Left renal cortex interstitium (tissue), 4 donors: ENCODE results near the gene AGTRAP. TPM values are rescaled to one million over a fixed set of nuclear protein-coding genes. Genes with fewer than 3 reads are reported as not detected.

Source experiments
- DNase-seq, 4 donors: peaks; one replicate each; pipeline ENCODE4 v3.0.0-alpha.2; 2013; ENCODE audit warnings: low read depth in 4 of 4, low spot score in 2 of 4, missing footprints in 1 of 4
- polyA plus RNA-seq, 4 donors: library from polyadenylated mRNA; unstranded; fragments of 120-200 nt; gene quantifications; one replicate each; pipeline ENCODE4 v1.2.1, GENCODE V29; 2013; ENCODE audit not compliant: insufficient read length in 4 of 4

AGTRAP gene
- polyA plus RNA-seq, 4 donors = 38.9 to 51.9 (median 47.9) TPM

GRCh38 chr1:11753555-11754208 is 17.7 kb downstream of the AGTRAP start:
- DNase-seq = no peak

- DNase-seq = no peak
Measured at GRCh38 chr1:11757047-11757446, 21.1 kb downstream of the AGTRAP start.

GRCh38 chr1:11759791-11760190 is 23.9 kb downstream of the AGTRAP start:
- no peak for DNase-seq

- DNase-seq = no peak
Measured at GRCh38 chr1:11761285-11761684, 25.3 kb downstream of the AGTRAP start.

- no peak for DNase-seq
Measured at GRCh38 chr1:11761988-11762406, 26.1 kb downstream of the AGTRAP start, which contains the start of gene C1orf167. Gene C1orf167, plus strand, starts transcription at chr1:11762193. Its CDS starts 2,208 bp downstream, at chr1:11764401.

GRCh38 chr1:11764115-11764514 is 28.2 kb downstream of the AGTRAP start:
- DNase-seq = no peak

GRCh38 chr1:11764519-11764918 is 28.6 kb downstream of the AGTRAP start:
- DNase-seq = no peak

- DNase-seq = no peak
Measured at GRCh38 chr1:11765661-11766428, 29.9 kb downstream of the AGTRAP start.

GRCh38 chr1:11766429-11766776 is 30.5 kb downstream of the AGTRAP start:
- no peak for DNase-seq

- DNase-seq = no peak
Measured at GRCh38 chr1:11767922-11768704, 32.2 kb downstream of the AGTRAP start.

GRCh38 chr1:11768821-11769220 is 32.9 kb downstream of the AGTRAP start:
- DNase-seq = no peak

- DNase-seq = no peak
Measured at GRCh38 chr1:11769274-11769673, 33.3 kb downstream of the AGTRAP start.

GRCh38 chr1:11770011-11770410 is 34.1 kb downstream of the AGTRAP start:
- no peak for DNase-seq

- DNase-seq = no peak
Measured at GRCh38 chr1:11771481-11772043, 35.6 kb downstream of the AGTRAP start.

- no peak for DNase-seq
Measured at GRCh38 chr1:11772458-11772857, 36.5 kb downstream of the AGTRAP start.

GRCh38 chr1:11774753-11775152 is 38.8 kb downstream of the AGTRAP start:
- DNase-seq = no peak

GRCh38 chr1:11777658-11778322 is 41.9 kb downstream of the AGTRAP start:
- DNase-seq = no peak

- no peak for DNase-seq
Measured at GRCh38 chr1:11778336-11778735, 42.4 kb downstream of the AGTRAP start.

GRCh38 chr1:11778844-11779623 is 43.1 kb downstream of the AGTRAP start:
- no peak for DNase-seq
